SW480 (cell line): ENCODE measurements around the gene CITED1.

Source experiments
- DNase-seq: peaks from one replicate; pipeline ENCODE4 v3.0.0-alpha.2; 2016; ENCODE audit warnings: low spot score

Gene CITED1

GRCh38 chrX:72308566-72309296 lies 3.0 kb upstream of the CITED1 start:
- DNase-seq: peak; percentile 51

- no peak for DNase-seq
Observed at GRCh38 chrX:72308209-72308565, 2.5 kb upstream of the CITED1 start.

GRCh38 chrX:72307646-72308051 lies 1.9 kb upstream of the CITED1 start:
- no peak for DNase-seq

GRCh38 chrX:72306851-72307645 lies 1.3 kb upstream of the CITED1 start:
- peak; percentile 82 for DNase-seq

- peak; percentile 32 for DNase-seq
Observed at GRCh38 chrX:72306085-72306801, 529 bp upstream of the CITED1 start.

GRCh38 chrX:72304877-72305276 lies 837 bp downstream of the CITED1 start:
- no peak for DNase-seq

GRCh38 chrX:72301781-72302180 lies 3.9 kb downstream of the CITED1 start:
- DNase-seq: no peak

- DNase-seq: no peak
Observed at GRCh38 chrX:72299891-72300630, 5.7 kb downstream of the CITED1 start.

GRCh38 chrX:72297953-72298730 lies 7.6 kb downstream of the CITED1 start:
- DNase-seq: no peak

GRCh38 chrX:72296991-72297390 lies 8.7 kb downstream of the CITED1 start:
- DNase-seq: no peak

- DNase-seq: no peak
Observed at GRCh38 chrX:72295745-72296144, 10.0 kb downstream of the CITED1 start.

- DNase-seq: no peak
Observed at GRCh38 chrX:72294497-72294896, 11.2 kb downstream of the CITED1 start.

GRCh38 chrX:72282302-72282701 lies 23.4 kb downstream of the CITED1 start:
- no peak for DNase-seq

- DNase-seq: no peak
Observed at GRCh38 chrX:72280321-72280845, 25.3 kb downstream of the CITED1 start.

GRCh38 chrX:72276478-72276953 lies 29.2 kb downstream of the CITED1 start:
- DNase-seq: no peak

GRCh38 chrX:72274526-72274925 lies 31.2 kb downstream of the CITED1 start:
- DNase-seq: no peak

GRCh38 chrX:72273718-72274117 lies 32.0 kb downstream of the CITED1 start:
- DNase-seq: no peak

- no peak for DNase-seq
Observed at GRCh38 chrX:72272868-72273267, 32.8 kb downstream of the CITED1 start.

- DNase-seq: no peak
Observed at GRCh38 chrX:72271812-72272211, 33.9 kb downstream of the CITED1 start.

GRCh38 chrX:72271091-72271788 lies 34.5 kb downstream of the CITED1 start:
- no peak for DNase-seq
